Trophoblast cell (in vitro differentiated cells and primary cell): ENCODE data around the gene GLT6D1.

Source experiments
- DNase-seq, 2 donors: peaks; one replicate each; pipeline ENCODE4 v3.0.0-alpha.2; 2016
- H2AFZ ChIP-seq: 2 replicates; pipeline ENCODE4 v1.6.1; 2013; ENCODE audit warnings: low read length, moderate library complexity, mild to moderate bottlenecking; ENCODE audit not compliant: insufficient read depth, poor library complexity
- H2AK5ac ChIP-seq: 2 replicates; pipeline ENCODE4 v1.6.1; 2013; ENCODE audit warnings: mild to moderate bottlenecking, low read length
- H2BK120ac ChIP-seq: 2 replicates; pipeline ENCODE4 v1.6.1; 2013; ENCODE audit warnings: low read length, mild to moderate bottlenecking, moderate library complexity; ENCODE audit not compliant: insufficient read depth, poor library complexity
- H2BK12ac ChIP-seq: 2 replicates; pipeline ENCODE4 v1.6.1; 2013; ENCODE audit warnings: mild to moderate bottlenecking, low read length, moderate library complexity
- H2BK5ac ChIP-seq: 2 replicates; pipeline ENCODE4 v1.6.1; 2013; ENCODE audit warnings: low read length, low read depth, moderate library complexity, mild to moderate bottlenecking; ENCODE audit not compliant: poor library complexity
- H3K14ac ChIP-seq: 2 replicates; pipeline ENCODE4 v1.6.1; 2013; ENCODE audit warnings: mild to moderate bottlenecking, low read length
- H3K18ac ChIP-seq: 2 replicates; pipeline ENCODE4 v1.6.1; 2013; ENCODE audit warnings: mild to moderate bottlenecking, low read length
- H3K23ac ChIP-seq: 2 replicates; pipeline ENCODE4 v1.6.1; 2013; ENCODE audit warnings: low read length
- H3K27ac ChIP-seq: 2 replicates; pipeline ENCODE4 v1.5.1; 2013; ENCODE audit warnings: low read depth, mild to moderate bottlenecking, inconsistent platforms, low read length, moderate library complexity
- H3K27me3 ChIP-seq: 2 replicates; pipeline ENCODE4 v1.6.1; 2013; ENCODE audit warnings: inconsistent platforms, mild to moderate bottlenecking, low read length, moderate library complexity; ENCODE audit not compliant: insufficient read depth
- H3K36me3 ChIP-seq, 2 experiments: 1 replicate in 1 of 2; 2 replicates in 1 of 2; pipeline ENCODE4 v1.6.1; 2013; ENCODE audit warnings: low read length in 2 of 2, mild to moderate bottlenecking in 2 of 2, moderate library complexity in 1 of 2; ENCODE audit not compliant: insufficient read depth in 2 of 2, control insufficient read depth in 1 of 2
- H3K4ac ChIP-seq: 2 replicates; pipeline ENCODE4 v1.6.1; 2013; ENCODE audit warnings: low read depth, mild to moderate bottlenecking, low read length, moderate library complexity
- H3K4me1 ChIP-seq, 2 experiments: 1 replicate in 1 of 2; 2 replicates in 1 of 2; pipeline ENCODE4 v1.6.1; 2013; ENCODE audit warnings: low read length in 2 of 2, mild to moderate bottlenecking in 2 of 2, moderate library complexity in 1 of 2; ENCODE audit not compliant: insufficient read depth in 2 of 2, control insufficient read depth in 1 of 2
- H3K4me2 ChIP-seq: 2 replicates; pipeline ENCODE4 v1.6.1; 2013; ENCODE audit warnings: inconsistent platforms, mild to moderate bottlenecking, low read length, moderate library complexity
- H3K4me3 ChIP-seq: 2 replicates; pipeline ENCODE4 v1.5.1; 2013; ENCODE audit warnings: mild to moderate bottlenecking, low read depth, low read length, inconsistent platforms
- H3K79me1 ChIP-seq: one replicate; pipeline ENCODE4 v1.6.1; 2013; ENCODE audit warnings: low read length
- H3K79me2 ChIP-seq: 2 replicates; pipeline ENCODE4 v1.6.1; 2013; ENCODE audit warnings: low read length, mild to moderate bottlenecking; ENCODE audit not compliant: control insufficient read depth, insufficient read depth, poor library complexity
- H3K9ac ChIP-seq: 2 replicates; pipeline ENCODE4 v1.6.1; 2013; ENCODE audit warnings: mild to moderate bottlenecking, low read length
- H3K9me3 ChIP-seq: 2 replicates; pipeline ENCODE4 v1.6.1; 2013; ENCODE audit warnings: low read depth, mild to moderate bottlenecking, control low read depth, inconsistent platforms, low read length; ENCODE audit not compliant: insufficient read depth
- H4K12ac ChIP-seq: 2 replicates; pipeline ENCODE4 v1.6.1; 2013; ENCODE audit warnings: low read depth, mild to moderate bottlenecking, low read length, moderate library complexity
- H4K8ac ChIP-seq: 2 replicates; pipeline ENCODE4 v1.6.1; 2013; ENCODE audit warnings: low read depth, mild to moderate bottlenecking, low read length, moderate library complexity
- H4K91ac ChIP-seq: one replicate; pipeline ENCODE4 v1.6.1; 2013; ENCODE audit warnings: low read depth, mild to moderate bottlenecking, low read length, moderate library complexity
- WGBS: extraction: QIAGEN DNeasy Blood & Tissue Kit; methylation state at CpG from one replicate; pipeline ENCODE4 v1.1.7; 2013; ENCODE audit warnings: missing lambda C conversion rate; ENCODE audit not compliant: insufficient read length, insufficient coverage; ENCODE audit errors: extremely low coverage; 5-methylcytosine and 5-hydroxymethylcytosine counted together

The GLT6D1 gene

GRCh38 chr9:135577256-135577655 is 62.1 kb downstream of the GLT6D1 start:
- Histone ChIP-seq H3K14ac (no peak overlapping the region), H3K79me1 (no peaks in the 10 kb centered on the region), H3K23ac (no peak overlapping the region), H3K18ac (no peak overlapping the region), H4K8ac (no peak overlapping the region), H3K4me3 (no peak overlapping the region), H3K79me2 (no peaks in the 10 kb centered on the region), H2BK12ac (no peak overlapping the region), H4K12ac (no peak overlapping the region), H2BK5ac (no peak overlapping the region), H3K9ac (no peak overlapping the region), H2BK120ac (no peak overlapping the region), H3K4ac (no peak overlapping the region), H3K4me2 (no peak overlapping the region), H4K91ac (no peak overlapping the region), H3K9me3 (peaks cover 16% of the 10 kb centered on the region), H2AK5ac (no peak overlapping the region), H3K4me1 (no peaks in the 10 kb centered on the region), H2AFZ (no peak overlapping the region), H3K36me3 (no peaks in the 10 kb centered on the region), H3K27me3 (no peaks in the 10 kb centered on the region), H3K27ac (no peak overlapping the region)
- WGBS, result no CpG with 5 or more reads among the region's 10 CpGs
- no peak for DNase-seq

GRCh38 chr9:135575995-135576631 is 63.2 kb downstream of the GLT6D1 start:
- H3K4me1 ChIP-seq, result no peaks in the 10 kb centered on the region
- no peaks in the 10 kb centered on the region for H3K36me3 ChIP-seq
- H2AK5ac ChIP-seq, result no peak overlapping the region
- H3K18ac ChIP-seq, result no peak overlapping the region
- H3K9me3 ChIP-seq, result peaks cover 10% of the 10 kb centered on the region
- H3K27ac ChIP-seq, result no peak overlapping the region
- H2BK5ac ChIP-seq, result no peak overlapping the region
- H3K79me1 ChIP-seq, result no peaks in the 10 kb centered on the region
- no peak overlapping the region for H2AFZ ChIP-seq
- no peak overlapping the region for H4K8ac ChIP-seq
- no peak overlapping the region for H4K91ac ChIP-seq
- H3K4ac ChIP-seq, result no peak overlapping the region
- H3K27me3 ChIP-seq, result no peaks in the 10 kb centered on the region
- H3K79me2 ChIP-seq, result no peaks in the 10 kb centered on the region
- H4K12ac ChIP-seq, result no peak overlapping the region
- no peak overlapping the region for H3K4me2 ChIP-seq
- no peak for DNase-seq
- no peak overlapping the region for H2BK12ac ChIP-seq
- H3K23ac ChIP-seq, result no peak overlapping the region
- no CpG with 5 or more reads among the region's 22 CpGs for WGBS
- no peak overlapping the region for H2BK120ac ChIP-seq
- no peak overlapping the region for H3K4me3 ChIP-seq
- H3K9ac ChIP-seq, result no peak overlapping the region
- H3K14ac ChIP-seq, result no peak overlapping the region

GRCh38 chr9:135574943-135575342 is 64.4 kb downstream of the GLT6D1 start:
- Histone ChIP-seq H3K9ac (no peak overlapping the region), H2BK120ac (no peak overlapping the region), H2BK5ac (no peak overlapping the region), H2AK5ac (no peak overlapping the region), H3K4ac (no peak overlapping the region), H3K36me3 (no peaks in the 10 kb centered on the region), H3K23ac (no peak overlapping the region), H3K27ac (no peak overlapping the region), H4K91ac (no peak overlapping the region), H3K27me3 (no peaks in the 10 kb centered on the region), H3K79me1 (no peaks in the 10 kb centered on the region), H2BK12ac (no peak overlapping the region), H3K4me3 (no peak overlapping the region), H3K79me2 (no peaks in the 10 kb centered on the region), H3K9me3 (peaks cover 4% of the 10 kb centered on the region), H3K4me1 (no peaks in the 10 kb centered on the region), H4K12ac (no peak overlapping the region), H2AFZ (no peak overlapping the region), H4K8ac (no peak overlapping the region), H3K14ac (no peak overlapping the region), H3K4me2 (no peak overlapping the region), H3K18ac (no peak overlapping the region)
- WGBS, result no CpG with 5 or more reads among the region's 15 CpGs
- DNase-seq, result no peak

- Histone ChIP-seq H4K12ac (no peak overlapping the region), H4K8ac (no peak overlapping the region), H3K9ac (no peak overlapping the region), H3K4me1 (no peaks in the 10 kb centered on the region), H2BK120ac (no peak overlapping the region), H2AFZ (no peak overlapping the region), H2BK12ac (no peak overlapping the region), H3K27ac (no peak overlapping the region), H3K14ac (no peak overlapping the region), H3K9me3 (peaks cover 4% of the 10 kb centered on the region), H3K79me1 (no peaks in the 10 kb centered on the region), H3K4ac (no peak overlapping the region), H3K27me3 (no peaks in the 10 kb centered on the region), H3K23ac (no peak overlapping the region), H3K4me2 (no peak overlapping the region), H2AK5ac (no peak overlapping the region), H3K18ac (no peak overlapping the region), H3K36me3 (no peaks in the 10 kb centered on the region), H3K79me2 (no peaks in the 10 kb centered on the region), H2BK5ac (no peak overlapping the region), H3K4me3 (no peak overlapping the region), H4K91ac (no peak overlapping the region)
- WGBS, result no CpG with 5 or more reads among the region's 14 CpGs
- DNase-seq, result no peak
Observed at GRCh38 chr9:135574331-135574730, 65.0 kb downstream of the GLT6D1 start.
